Measurements from ENCODE around the gene BANK1.

Gene BANK1

DNA sequence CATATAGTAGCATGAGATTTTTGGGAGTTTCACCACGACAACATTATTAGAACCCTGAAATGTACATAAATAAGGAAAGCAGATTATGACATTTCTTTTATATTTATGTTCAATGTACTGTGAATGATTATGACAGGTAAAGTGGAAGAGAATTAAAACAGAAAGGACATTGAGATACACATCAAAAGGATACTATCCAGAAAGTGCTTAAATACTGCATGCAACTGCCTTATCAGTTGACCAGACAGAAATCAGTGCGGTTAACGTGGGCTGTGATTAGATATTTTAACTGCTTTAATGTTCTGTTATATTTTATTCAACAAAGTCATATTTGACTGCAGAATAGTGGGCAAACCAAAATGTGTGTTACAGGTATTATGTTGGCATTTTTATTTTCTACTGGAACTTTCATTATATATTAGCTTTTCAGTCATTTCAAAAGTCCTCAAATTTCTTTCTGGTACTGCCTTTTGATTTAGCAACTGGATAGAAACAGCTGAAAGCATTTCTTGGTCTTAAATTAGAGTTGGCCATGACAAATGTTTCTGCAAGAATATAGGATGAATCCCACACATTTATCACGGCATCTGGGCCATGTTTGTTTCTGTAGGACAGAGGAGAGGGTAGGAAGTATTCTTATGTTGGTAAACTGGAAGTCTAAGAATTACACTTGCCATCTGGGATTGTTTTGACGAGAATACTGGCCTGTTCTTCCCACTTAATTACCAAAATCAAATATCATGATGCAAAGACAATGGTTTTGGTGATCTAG, 299.5 kb downstream of the BANK1 start:
- no peaks in the 10 kb centered on the region for H3K27me3 Mint-ChIP-seq
- no peaks in the 10 kb centered on the region for H3K36me3 Mint-ChIP-seq (ENCODE audit: low read depth)
- no peak overlapping the region for H3K4me3 Mint-ChIP-seq
- peaks cover 7% of the 10 kb centered on the region for H3K9me3 Mint-ChIP-seq
- H3K27ac Mint-ChIP-seq: no peak overlapping the region
- no peak for DNase-seq
- H3K4me1 Mint-ChIP-seq (ENCODE audit: low read depth): no peaks in the 10 kb centered on the region

DNA sequence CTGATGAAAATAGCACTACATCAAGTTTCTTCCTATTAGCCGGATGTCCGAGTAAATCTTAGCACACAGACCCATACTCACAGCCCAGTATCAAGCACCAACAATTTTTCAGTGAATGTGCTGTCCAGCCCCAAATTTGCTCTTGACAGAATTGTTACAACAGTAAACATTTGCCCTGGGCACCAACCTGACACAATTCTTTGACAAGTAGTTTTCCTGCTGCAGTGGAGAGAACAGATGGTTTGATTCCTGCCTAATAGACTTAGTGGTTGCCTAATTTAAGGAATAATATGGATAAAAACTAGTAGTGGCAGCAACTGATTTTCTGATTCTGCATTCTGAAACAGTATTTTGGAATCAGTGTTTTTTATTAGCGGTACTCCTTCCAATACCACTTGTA, 301.1 kb downstream of the BANK1 start:
- Mint-ChIP-seq H3K4me1 (ENCODE audit: low read depth) (no peaks in the 10 kb centered on the region), H3K27ac (no peak overlapping the region), H3K36me3 (ENCODE audit: low read depth) (no peaks in the 10 kb centered on the region), H3K4me3 (no peak overlapping the region), H3K27me3 (peaks cover 3% of the 10 kb centered on the region), H3K9me3 (peaks cover 7% of the 10 kb centered on the region)
- DNase-seq: no peak

DNA sequence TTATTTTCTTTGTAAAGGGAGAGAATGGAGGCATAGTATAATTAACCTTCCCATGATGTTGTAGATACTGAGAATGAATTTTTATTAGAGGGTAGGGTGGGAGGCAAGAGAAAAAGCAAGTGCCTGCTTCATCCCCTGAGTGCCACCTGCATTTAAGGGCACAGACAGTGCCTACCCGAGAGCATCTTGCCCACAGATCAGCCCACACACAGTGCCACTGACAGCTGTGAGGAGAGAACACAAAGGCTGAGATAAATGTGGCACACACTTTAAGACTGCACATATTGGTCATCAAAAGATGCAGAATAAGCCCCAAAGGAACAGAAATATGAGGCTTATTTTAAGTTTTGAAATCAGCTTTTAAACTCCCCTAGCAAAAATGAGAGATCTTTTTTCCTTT, 304.0 kb downstream of the BANK1 start:
- no peaks in the 10 kb centered on the region for H3K36me3 Mint-ChIP-seq (ENCODE audit: low read depth)
- no peaks in the 10 kb centered on the region for H3K4me1 Mint-ChIP-seq (ENCODE audit: low read depth)
- no peak overlapping the region for H3K27ac Mint-ChIP-seq
- H3K4me3 Mint-ChIP-seq: no peak overlapping the region
- H3K27me3 Mint-ChIP-seq: peaks cover 3% of the 10 kb centered on the region
- DNase-seq: no peak
- no peaks in the 10 kb centered on the region for H3K9me3 Mint-ChIP-seq

DNA sequence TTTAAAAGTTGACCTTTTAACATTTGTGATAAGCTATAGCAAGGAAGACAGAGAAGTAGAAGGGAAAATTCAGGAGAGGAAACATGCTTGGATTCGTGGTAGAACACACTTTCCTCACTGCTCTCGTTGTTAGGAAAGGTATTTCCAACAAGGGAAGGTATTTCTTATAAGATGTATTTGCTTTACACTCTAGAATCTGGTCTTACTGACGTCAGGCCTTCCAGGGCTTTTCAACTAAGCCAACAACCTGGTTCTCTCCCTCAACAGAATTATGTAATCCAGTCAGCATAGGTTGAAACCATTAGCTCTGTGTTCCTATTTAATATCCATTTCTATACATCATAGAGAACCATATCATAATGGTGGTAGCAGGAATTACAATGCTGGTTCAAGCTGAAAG, 312.8 kb downstream of the BANK1 start:
- no peak overlapping the region for H3K4me3 Mint-ChIP-seq
- no peaks in the 10 kb centered on the region for H3K4me1 Mint-ChIP-seq (ENCODE audit: low read depth)
- H3K36me3 Mint-ChIP-seq (ENCODE audit: low read depth): no peaks in the 10 kb centered on the region
- no peak overlapping the region for H3K27ac Mint-ChIP-seq
- H3K9me3 Mint-ChIP-seq: peaks cover 21% of the 10 kb centered on the region
- no peak for DNase-seq
- H3K27me3 Mint-ChIP-seq: no peaks in the 10 kb centered on the region

DNA sequence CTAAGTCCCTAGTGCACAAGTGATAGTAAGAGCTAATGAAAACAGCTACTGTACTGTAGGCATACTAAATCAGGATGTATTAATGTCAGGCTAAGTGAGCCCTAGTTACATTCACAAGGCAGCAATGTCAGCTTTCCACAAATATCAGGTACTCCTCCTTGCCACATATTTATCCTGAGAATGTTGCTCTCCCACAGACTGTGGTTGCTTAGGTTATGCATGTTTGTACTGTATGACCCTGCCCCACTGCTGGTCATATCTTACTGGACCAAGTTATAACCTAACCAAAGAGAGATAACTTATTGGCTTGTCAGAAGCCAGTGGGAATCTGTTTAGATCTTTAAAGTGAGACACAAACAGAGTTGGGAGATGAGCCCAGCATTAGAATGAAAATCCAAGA, 313.7 kb downstream of the BANK1 start:
- DNase-seq: no peak
- H3K4me1 Mint-ChIP-seq (ENCODE audit: low read depth): no peaks in the 10 kb centered on the region
- peaks cover 24% of the 10 kb centered on the region for H3K9me3 Mint-ChIP-seq

DNA sequence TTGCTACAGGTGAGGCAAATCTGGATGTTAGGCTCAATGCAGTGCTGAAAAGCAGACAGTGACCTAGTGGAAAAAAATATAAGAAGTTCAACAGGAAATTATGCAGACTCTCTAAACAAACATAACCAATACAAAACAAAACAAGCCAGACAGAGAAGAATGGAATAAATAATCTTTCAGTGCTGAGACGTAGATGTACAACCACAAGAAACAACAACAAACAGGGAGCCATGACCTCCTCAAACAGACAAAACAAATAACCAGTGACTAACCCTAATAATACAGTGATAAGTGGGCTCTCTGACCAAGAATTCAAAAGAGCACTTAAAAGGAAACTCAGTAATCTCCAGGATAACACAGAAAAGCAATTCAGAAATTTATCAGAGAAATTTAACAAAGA, 315.5 kb downstream of the BANK1 start:
- Mint-ChIP-seq H3K4me3 (no peak overlapping the region), H3K4me1 (ENCODE audit: low read depth) (no peaks in the 10 kb centered on the region), H3K27me3 (no peaks in the 10 kb centered on the region)

More for the DNA sequence above, 313.7 kb downstream of the BANK1 start:
- H3K4me3 Mint-ChIP-seq: no peak overlapping the region
- H3K36me3 Mint-ChIP-seq (ENCODE audit: low read depth): no peaks in the 10 kb centered on the region
- no peak overlapping the region for H3K27ac Mint-ChIP-seq
- no peaks in the 10 kb centered on the region for H3K27me3 Mint-ChIP-seq

DNA sequence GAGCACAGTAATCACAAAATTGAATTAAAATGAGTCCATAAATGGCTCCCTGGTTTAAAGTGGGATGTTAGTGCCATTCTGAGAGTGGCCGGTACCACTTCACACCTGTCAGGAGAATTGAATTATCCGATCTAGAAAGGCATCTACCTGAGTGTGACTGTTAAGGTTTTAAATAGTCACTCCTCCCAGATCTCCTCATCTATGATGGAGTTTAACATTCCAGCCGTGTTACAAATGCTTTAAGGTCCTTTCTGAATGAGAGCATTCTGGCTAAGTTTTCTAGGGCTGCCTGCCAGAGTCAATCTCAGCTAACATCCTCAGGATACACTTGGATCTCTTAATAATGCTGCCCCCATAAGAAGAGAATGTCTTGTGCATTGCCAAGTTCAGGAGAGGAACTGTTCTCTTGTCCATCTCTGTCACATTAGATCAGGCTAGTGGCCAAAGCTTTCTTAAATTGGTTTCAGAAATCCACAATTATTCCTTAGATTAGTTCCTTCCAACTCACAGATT, 323.6 kb downstream of the BANK1 start:
- Mint-ChIP-seq H3K9me3 (peaks cover 3% of the 10 kb centered on the region), H3K4me1 (ENCODE audit: low read depth) (no peaks in the 10 kb centered on the region), H3K27me3 (no peaks in the 10 kb centered on the region), H3K27ac (no peak overlapping the region), H3K4me3 (no peak overlapping the region), H3K36me3 (ENCODE audit: low read depth) (no peaks in the 10 kb centered on the region)
- DNase-seq: no peak

More for the DNA sequence above, 315.5 kb downstream of the BANK1 start:
- no peak overlapping the region for H3K27ac Mint-ChIP-seq
- no peaks in the 10 kb centered on the region for H3K36me3 Mint-ChIP-seq (ENCODE audit: low read depth)
- DNase-seq: no peak
- H3K9me3 Mint-ChIP-seq: peaks cover 25% of the 10 kb centered on the region

DNA sequence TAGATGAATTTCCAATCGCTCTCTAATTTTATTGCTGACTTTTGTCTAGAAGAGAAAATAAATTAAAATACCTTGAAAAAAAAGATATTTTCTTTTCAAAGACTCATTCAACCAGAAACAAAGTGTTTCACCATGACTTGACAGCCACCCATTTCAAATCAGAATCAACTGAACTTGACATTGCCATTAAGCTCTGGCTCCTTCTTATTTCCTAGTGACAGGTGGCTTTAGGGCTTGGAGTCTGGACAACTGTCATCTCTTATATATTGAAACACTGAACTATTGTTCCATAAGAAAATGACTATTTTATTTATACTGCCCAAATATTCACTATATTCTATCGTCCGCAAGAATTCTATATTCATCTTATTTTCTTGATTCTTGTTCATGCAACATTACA, 325.6 kb downstream of the BANK1 start:
- Mint-ChIP-seq H3K4me1 (ENCODE audit: low read depth) (no peaks in the 10 kb centered on the region), H3K9me3 (peaks cover 5% of the 10 kb centered on the region), H3K27ac (no peak overlapping the region), H3K27me3 (no peaks in the 10 kb centered on the region), H3K36me3 (ENCODE audit: low read depth) (no peaks in the 10 kb centered on the region), H3K4me3 (no peak overlapping the region)
- no peak for DNase-seq

DNA sequence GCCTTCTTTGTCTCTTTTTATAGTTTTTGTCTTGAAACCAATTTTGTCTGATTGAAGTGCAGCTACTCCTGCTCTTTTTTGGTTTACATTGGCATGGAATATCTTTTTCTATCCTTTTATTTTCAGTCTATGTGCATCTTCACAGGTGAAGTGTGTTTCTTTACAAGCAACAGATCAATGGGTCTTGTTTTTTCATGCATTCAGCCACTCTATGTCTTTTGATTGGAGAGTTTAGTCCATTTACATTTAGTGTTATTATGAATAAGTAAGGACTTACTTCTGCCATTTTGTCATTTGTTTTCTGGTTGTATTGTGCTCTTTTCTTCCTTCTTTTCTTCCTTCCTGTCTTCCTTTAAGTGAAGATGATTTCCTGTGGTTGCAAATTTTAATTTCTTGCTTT, 330.3 kb downstream of the BANK1 start:
- H3K4me3 Mint-ChIP-seq: no peak overlapping the region
- DNase-seq: no peak
- peaks cover 3% of the 10 kb centered on the region for H3K27me3 Mint-ChIP-seq
- no peaks in the 10 kb centered on the region for H3K36me3 Mint-ChIP-seq (ENCODE audit: low read depth)
- H3K9me3 Mint-ChIP-seq: peaks cover 18% of the 10 kb centered on the region
- H3K27ac Mint-ChIP-seq: no peak overlapping the region
- no peaks in the 10 kb centered on the region for H3K4me1 Mint-ChIP-seq (ENCODE audit: low read depth)

Measured in activated T-cell treated with anti-CD3 and anti-CD28 coated beads, Interleukin-2, amount 50 U/mL, for 24 hours (primary cell).